Measurements from ENCODE around the gene PHKG1. TPM values are rescaled to one million over a fixed set of nuclear protein-coding genes. Genes with fewer than 3 reads are reported as not detected.

Gene PHKG1
- total and polyA plus RNA-seq, 2 of the 4 experiments (the other 2 are of a cell fraction), result 0.62 to 0.72 TPM

Small RNA genes within 50 kb of the gene (microRNA-seq; reads per million reads assigned to microRNA genes)
- not detected for gene SNORA15 (ENCODE audit: insufficient read depth, insufficient read length)
- not detected for gene SNORA22B (ENCODE audit: insufficient read depth, insufficient read length)

Small RNA genes within 50 kb of the gene (small RNA-seq; reads per million reads assigned to genes)
- 0 to 0.73 (median 0) reads per million in 5 experiments for gene SNORA15
- 0 to 3.5 (median 0) reads per million in 5 experiments for gene SNORA22B

Other genes with a start within 250 kb of the PHKG1 start
- not detected in 2 replicates for gene SEPTIN14, start 230.2 kb downstream of the PHKG1 start, total RNA-seq (2012; rRNA removed)
- gene SEPTIN14, start 230.2 kb downstream of the PHKG1 start, polyA plus RNA-seq (2012; rRNA removed), result not detected in 2 replicates
- gene ZNF713, start 205.5 kb downstream of the PHKG1 start, total RNA-seq (2012; rRNA removed), result 1.4 and 2.5 TPM in 2 replicates
- gene ZNF713, start 205.5 kb downstream of the PHKG1 start, polyA plus RNA-seq (2012; rRNA removed), result 0.52 and 0.74 TPM in 2 replicates
- 15.2 and 21.1 TPM in 2 replicates for gene MRPS17, start 141.1 kb downstream of the PHKG1 start, total RNA-seq (2012; rRNA removed)
- gene MRPS17, start 141.1 kb downstream of the PHKG1 start, polyA plus RNA-seq (2012; rRNA removed), result 8.9 and 9.9 TPM in 2 replicates
- gene NIPSNAP2, start 128.4 kb downstream of the PHKG1 start, total RNA-seq (2012; rRNA removed), result 42.8 and 53.0 TPM in 2 replicates
- 30.4 and 33.7 TPM in 2 replicates for gene NIPSNAP2, start 128.4 kb downstream of the PHKG1 start, polyA plus RNA-seq (2012; rRNA removed)
- 48.4 and 55.8 TPM in 2 replicates for gene PSPH, start 41.5 kb downstream of the PHKG1 start, total RNA-seq (2012; rRNA removed)
- 30.0 and 31.8 TPM in 2 replicates for gene PSPH, start 41.5 kb downstream of the PHKG1 start, polyA plus RNA-seq (2012; rRNA removed)
- gene CCT6A, start 41.2 kb downstream of the PHKG1 start, total RNA-seq (2012; rRNA removed), result 265 and 311 TPM in 2 replicates
- 133 and 135 TPM in 2 replicates for gene CCT6A, start 41.2 kb downstream of the PHKG1 start, polyA plus RNA-seq (2012; rRNA removed)
- gene SUMF2, start 28.7 kb downstream of the PHKG1 start, total RNA-seq (2012; rRNA removed), result 93.0 and 97.3 TPM in 2 replicates
- 80.7 and 86.2 TPM in 2 replicates for gene SUMF2, start 28.7 kb downstream of the PHKG1 start, polyA plus RNA-seq (2012; rRNA removed)
- gene CHCHD2, start 13.5 kb upstream of the PHKG1 start, total RNA-seq (2012; rRNA removed), result 423 and 532 TPM in 2 replicates
- 522 and 592 TPM in 2 replicates for gene CHCHD2, start 13.5 kb upstream of the PHKG1 start, polyA plus RNA-seq (2012; rRNA removed)
- gene NUPR2, start 23.5 kb upstream of the PHKG1 start, total RNA-seq (2012; rRNA removed), result not detected in 2 replicates
- not detected in 2 replicates for gene NUPR2, start 23.5 kb upstream of the PHKG1 start, polyA plus RNA-seq (2012; rRNA removed)